GM21390 (cell line): ENCODE data around the gene RIMS1.
A peak's percentile ranks its signal among the peaks of the same experiment; 100 is the strongest.
"Not testable (repeated sequence)": the region's sequence is repeated elsewhere in the genome, so short reads cannot be mapped to it uniquely, and the experiment has no call there.

Experiments used
- ATAC-seq: cut with Tn5 transposase; IDR thresholded peaks from one replicate; pipeline ENCODE4 v1.9.1; 2021; ENCODE audit not compliant: unreplicated experiment

Gene RIMS1

GRCh38 chr6:71967436-71967835 is 81.1 kb downstream of the RIMS1 start:
- no peak for ATAC-seq

GRCh38 chr6:71977884-71978283 is 91.5 kb downstream of the RIMS1 start:
- no peak for ATAC-seq

- no peak for ATAC-seq
These were observed 93.6 kb downstream of the RIMS1 start for GRCh38 chr6:71979911-71980310.

- ATAC-seq, result peak; percentile 82
These were observed 96.0 kb downstream of the RIMS1 start for GRCh38 chr6:71982389-71982788.

GRCh38 chr6:71983131-71983530 is 96.8 kb downstream of the RIMS1 start:
- no peak for ATAC-seq

- no peak for ATAC-seq
These were observed 108.4 kb downstream of the RIMS1 start for GRCh38 chr6:71994705-71995271.

GRCh38 chr6:71997341-71997740 is 111.0 kb downstream of the RIMS1 start:
- ATAC-seq, result no peak

- no peak for ATAC-seq
These were observed 116.1 kb downstream of the RIMS1 start for GRCh38 chr6:72002415-72002814.

- not testable (repeated sequence) for ATAC-seq
These were observed 120.2 kb downstream of the RIMS1 start for GRCh38 chr6:72006591-72006990.

- no peak for ATAC-seq
These were observed 136.5 kb downstream of the RIMS1 start for GRCh38 chr6:72022830-72023229.

- no peak for ATAC-seq
These were observed 145.1 kb downstream of the RIMS1 start for GRCh38 chr6:72031471-72031870.

GRCh38 chr6:72032086-72032485 is 145.7 kb downstream of the RIMS1 start:
- no peak for ATAC-seq

- ATAC-seq, result no peak
These were observed 149.1 kb downstream of the RIMS1 start for GRCh38 chr6:72035486-72035885.

GRCh38 chr6:72035966-72036365 is 149.6 kb downstream of the RIMS1 start:
- no peak for ATAC-seq

- no peak for ATAC-seq
These were observed 150.7 kb downstream of the RIMS1 start for GRCh38 chr6:72037006-72037405.

- ATAC-seq, result no peak
These were observed 153.8 kb downstream of the RIMS1 start for GRCh38 chr6:72040111-72040510.

GRCh38 chr6:72042088-72042487 is 155.7 kb downstream of the RIMS1 start:
- ATAC-seq, result no peak

- no peak for ATAC-seq
These were observed 161.7 kb downstream of the RIMS1 start for GRCh38 chr6:72048080-72048479.

GRCh38 chr6:72049376-72049775 is 163.0 kb downstream of the RIMS1 start:
- no peak for ATAC-seq

- ATAC-seq, result no peak
These were observed 174.9 kb downstream of the RIMS1 start for GRCh38 chr6:72061286-72061685.

GRCh38 chr6:72064399-72064975 is 178.1 kb downstream of the RIMS1 start:
- no peak for ATAC-seq

GRCh38 chr6:72078096-72078495 is 191.7 kb downstream of the RIMS1 start:
- ATAC-seq, result no peak

GRCh38 chr6:72080260-72080941 is 194.1 kb downstream of the RIMS1 start:
- no peak for ATAC-seq
